NCI-H1092 (cell line): ENCODE measurements around the gene RYR3.
A peak's percentile ranks its signal among the peaks of the same experiment; 100 is the strongest.

Experiments used
- DNase-seq: peaks from one replicate; lab custom pipeline; 2025; lab: John Stamatoyannopoulos, UW

Gene RYR3

GRCh38 chr15:33310481-33311311 is at the start of gene RYR3:
Gene RYR3, plus strand, starts transcription at chr15:33310967. Its CDS starts 79 bp downstream, at chr15:33311046.
- no peak for DNase-seq

GRCh38 chr15:33262306-33262705 is 48.5 kb upstream of the RYR3 start:
- no peak for DNase-seq

GRCh38 chr15:33277689-33278088 is 33.1 kb upstream of the RYR3 start:
- no peak for DNase-seq

- no peak for DNase-seq
Measured at GRCh38 chr15:33278816-33279612, 31.8 kb upstream of the RYR3 start.

GRCh38 chr15:33279613-33280205 is 31.1 kb upstream of the RYR3 start:
- DNase-seq, result no peak

GRCh38 chr15:33282226-33283020 is 28.3 kb upstream of the RYR3 start:
- DNase-seq, result no peak

- DNase-seq, result no peak
Measured at GRCh38 chr15:33283576-33283975, 27.2 kb upstream of the RYR3 start.

GRCh38 chr15:33284336-33284735 is 26.4 kb upstream of the RYR3 start:
- no peak for DNase-seq

GRCh38 chr15:33292717-33293307 is 18.0 kb upstream of the RYR3 start:
- peak; percentile 34 for DNase-seq

GRCh38 chr15:33293713-33294334 is 16.9 kb upstream of the RYR3 start:
- no peak for DNase-seq

- no peak for DNase-seq
Measured at GRCh38 chr15:33296050-33296449, 14.7 kb upstream of the RYR3 start.

- DNase-seq, result no peak
Measured at GRCh38 chr15:33296856-33297255, 13.9 kb upstream of the RYR3 start.

- DNase-seq, result no peak
Measured at GRCh38 chr15:33298631-33299030, 12.1 kb upstream of the RYR3 start.

- DNase-seq, result no peak
Measured at GRCh38 chr15:33304924-33305323, 5.8 kb upstream of the RYR3 start.

- no peak for DNase-seq
Measured at GRCh38 chr15:33309602-33310276, 1.0 kb upstream of the RYR3 start.

GRCh38 chr15:33311312-33311971 is 675 bp downstream of the RYR3 start:
- no peak for DNase-seq

- DNase-seq, result no peak
Measured at GRCh38 chr15:33313491-33313890, 2.7 kb downstream of the RYR3 start.

GRCh38 chr15:33314069-33314468 is 3.3 kb downstream of the RYR3 start:
- DNase-seq, result no peak

- DNase-seq, result no peak
Measured at GRCh38 chr15:33315044-33315443, 4.3 kb downstream of the RYR3 start.

GRCh38 chr15:33317896-33318295 is 7.1 kb downstream of the RYR3 start:
- DNase-seq, result no peak
